HepG2 (cell line): ENCODE data around the gene TLCD1. TPM values are rescaled to one million over a fixed set of nuclear protein-coding genes. Genes with fewer than 3 reads are reported as not detected.

Source experiments
- KDM4B ChIP-seq: sonication (generic); formaldehyde crosslinking; IDR thresholded peaks from 2 replicates; pipeline ENCODE4 v1.4.0; 2020; ENCODE audit warnings: missing genetic modification reagents
- KMT2B ChIP-seq: IDR thresholded peaks from 2 replicates; pipeline ENCODE4 v1.6.1; 2016; ENCODE audit warnings: missing genetic modification reagents, missing compliant biosample characterization
- ZBTB7B ChIP-seq: sonication (generic); formaldehyde crosslinking; IDR thresholded peaks from 2 replicates; pipeline ENCODE4 v1.4.0; 2020; ENCODE audit warnings: missing genetic modification reagents
- ZNF777 ChIP-seq: sonication (generic); formaldehyde crosslinking; IDR thresholded peaks from 2 replicates; pipeline ENCODE4 v1.4.0; 2020; ENCODE audit warnings: missing genetic modification reagents
- polyA plus RNA-seq, 8 experiments: library from polyadenylated mRNA; depleted of rRNA in 3 of 8; stranded (reverse) in 7 of 8; unstranded in 1 of 8; fragments of >200 nt; fragmentation: Illumina TruSeq in 4 of 8; extraction: Trizol in 4 of 8; gene quantifications; 2 replicates each; pipeline versions ENCODE4 v1.2.1 to v1.2.3, GENCODE V29; 2011 to 2016; ENCODE audit warnings: low read depth in 4 of 8, missing spikeins in 1 of 8, mixed read lengths in 1 of 8; ENCODE audit not compliant: insufficient read depth in 1 of 8
- total RNA-seq, 5 experiments: library from RNA; depleted of rRNA; stranded (reverse); fragments of >200 nt; fragmentation: Illumina TruSeq; extraction: Trizol; gene quantifications; 2 replicates each; pipeline ENCODE4 v1.2.3, GENCODE V29; 2016; ENCODE audit warnings: low read depth in 1 of 5
- TF ChIP-seq, protein P1 (sequence below): sonication (generic); formaldehyde crosslinking; IDR thresholded peaks from 2 replicates; pipeline ENCODE4 v1.4.0; 2020; ENCODE audit warnings: missing genetic modification reagents, mild to moderate bottlenecking, borderline replicate concordance
- TF ChIP-seq, protein P2 (sequence below): IDR thresholded peaks from 2 replicates; pipeline ENCODE4 v1.6.1; 2018; ENCODE audit warnings: missing genetic modification reagents, mild to moderate bottlenecking, missing compliant biosample characterization
- TF ChIP-seq, protein P3 (sequence below): IDR thresholded peaks from 2 replicates; pipeline ENCODE4 v1.6.1; 2016; ENCODE audit warnings: missing biosample characterization, missing genetic modification reagents, low read depth
- TF ChIP-seq, protein P4 (sequence below): sonication (generic); formaldehyde crosslinking; IDR thresholded peaks from 2 replicates; pipeline ENCODE4 v1.5.0; 2020; ENCODE audit warnings: mild to moderate bottlenecking, missing genetic modification reagents
- TF ChIP-seq, protein P5 (sequence below): sonication (generic); formaldehyde crosslinking; conservative IDR thresholded peaks from 2 replicates; pipeline ENCODE4 v1.4.0; 2020; ENCODE audit warnings: missing genetic modification reagents

Gene TLCD1
- total and polyA plus RNA-seq, 2 of the 13 experiments (the other 11 are each of a cell fraction or from before 2014, with no cell fraction given) = 14.9 to 19.6 TPM

DNA sequence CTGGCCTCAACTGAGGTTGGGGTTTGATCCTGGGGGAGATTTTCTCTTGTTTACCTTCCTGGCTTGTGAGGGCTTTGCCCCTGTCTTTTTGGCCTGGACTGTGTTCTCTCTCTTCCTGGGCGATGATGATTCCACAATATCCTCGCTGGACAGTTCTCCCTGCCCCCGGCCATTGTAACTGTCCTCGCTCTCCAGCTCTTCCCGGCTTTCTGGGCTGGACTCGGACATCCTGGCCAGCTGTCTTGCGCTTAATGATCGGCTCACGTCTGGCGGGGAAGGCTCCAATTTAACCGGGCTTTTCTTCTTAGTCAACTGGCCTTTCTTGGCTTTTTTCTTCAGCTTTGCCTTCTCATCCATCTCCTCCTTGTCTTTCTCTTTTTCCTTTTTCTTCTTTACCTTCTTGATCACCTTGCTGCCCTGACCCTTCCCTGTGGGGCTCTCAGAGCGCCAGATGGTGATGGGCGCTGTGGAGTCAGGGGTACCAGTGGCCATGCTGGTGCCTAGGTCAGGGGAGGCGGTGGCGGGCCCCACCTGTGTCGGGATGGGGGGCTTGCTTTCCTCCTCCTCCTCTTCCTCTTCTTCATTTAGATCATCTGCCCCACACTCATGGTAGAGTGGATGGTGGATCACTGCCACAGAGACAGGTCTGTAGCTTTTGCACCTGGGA lies 22.3 kb downstream of the TLCD1 start (continued):
- TF ChIP-seq, protein P1, sequence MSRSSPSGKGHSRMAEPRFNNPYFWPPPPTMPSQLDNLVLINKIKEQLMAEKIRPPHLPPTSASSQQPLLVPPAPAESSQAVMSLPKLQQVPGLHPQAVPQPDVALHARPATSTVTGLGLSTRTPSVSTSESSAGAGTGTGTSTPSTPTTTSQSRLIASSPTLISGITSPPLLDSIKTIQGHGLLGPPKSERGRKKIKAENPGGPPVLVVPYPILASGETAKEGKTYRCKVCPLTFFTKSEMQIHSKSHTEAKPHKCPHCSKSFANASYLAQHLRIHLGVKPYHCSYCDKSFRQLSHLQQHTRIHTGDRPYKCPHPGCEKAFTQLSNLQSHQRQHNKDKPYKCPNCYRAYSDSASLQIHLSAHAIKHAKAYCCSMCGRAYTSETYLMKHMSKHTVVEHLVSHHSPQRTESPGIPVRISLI (CRISPR knock-in tag) = no peak
- TF ChIP-seq KDM4B (no peak), ZNF777 (CRISPR knock-in tag) (no peak), KMT2B (CRISPR knock-in tag) (no peak), ZBTB7B (no peak)
- TF ChIP-seq, protein P2, sequence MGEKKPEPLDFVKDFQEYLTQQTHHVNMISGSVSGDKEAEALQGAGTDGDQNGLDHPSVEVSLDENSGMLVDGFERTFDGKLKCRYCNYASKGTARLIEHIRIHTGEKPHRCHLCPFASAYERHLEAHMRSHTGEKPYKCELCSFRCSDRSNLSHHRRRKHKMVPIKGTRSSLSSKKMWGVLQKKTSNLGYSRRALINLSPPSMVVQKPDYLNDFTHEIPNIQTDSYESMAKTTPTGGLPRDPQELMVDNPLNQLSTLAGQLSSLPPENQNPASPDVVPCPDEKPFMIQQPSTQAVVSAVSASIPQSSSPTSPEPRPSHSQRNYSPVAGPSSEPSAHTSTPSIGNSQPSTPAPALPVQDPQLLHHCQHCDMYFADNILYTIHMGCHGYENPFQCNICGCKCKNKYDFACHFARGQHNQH = no peak
- TF ChIP-seq, protein P3, sequence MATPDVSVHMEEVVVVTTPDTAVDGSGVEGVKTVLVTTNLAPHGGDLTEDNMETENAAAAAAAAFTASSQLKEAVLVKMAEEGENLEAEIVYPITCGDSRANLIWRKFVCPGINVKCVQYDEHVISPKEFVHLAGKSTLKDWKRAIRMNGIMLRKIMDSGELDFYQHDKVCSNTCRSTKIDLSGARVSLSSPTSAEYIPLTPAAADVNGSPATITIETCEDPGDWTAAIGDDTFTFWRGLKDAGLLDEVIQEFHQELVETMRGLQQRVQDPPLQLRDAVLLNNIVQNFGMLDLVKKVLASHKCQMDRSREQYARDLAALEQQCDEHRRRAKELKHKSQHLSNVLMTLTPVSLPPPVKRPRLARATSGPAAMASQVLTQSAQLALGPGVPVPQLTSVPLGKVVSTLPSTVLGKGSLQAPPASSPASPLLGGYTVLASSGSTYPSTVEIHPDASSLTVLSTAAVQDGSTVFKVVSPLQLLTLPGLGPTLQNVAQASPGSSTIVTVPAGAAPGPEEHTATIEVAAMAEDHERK = no peak
- TF ChIP-seq, protein P4, sequence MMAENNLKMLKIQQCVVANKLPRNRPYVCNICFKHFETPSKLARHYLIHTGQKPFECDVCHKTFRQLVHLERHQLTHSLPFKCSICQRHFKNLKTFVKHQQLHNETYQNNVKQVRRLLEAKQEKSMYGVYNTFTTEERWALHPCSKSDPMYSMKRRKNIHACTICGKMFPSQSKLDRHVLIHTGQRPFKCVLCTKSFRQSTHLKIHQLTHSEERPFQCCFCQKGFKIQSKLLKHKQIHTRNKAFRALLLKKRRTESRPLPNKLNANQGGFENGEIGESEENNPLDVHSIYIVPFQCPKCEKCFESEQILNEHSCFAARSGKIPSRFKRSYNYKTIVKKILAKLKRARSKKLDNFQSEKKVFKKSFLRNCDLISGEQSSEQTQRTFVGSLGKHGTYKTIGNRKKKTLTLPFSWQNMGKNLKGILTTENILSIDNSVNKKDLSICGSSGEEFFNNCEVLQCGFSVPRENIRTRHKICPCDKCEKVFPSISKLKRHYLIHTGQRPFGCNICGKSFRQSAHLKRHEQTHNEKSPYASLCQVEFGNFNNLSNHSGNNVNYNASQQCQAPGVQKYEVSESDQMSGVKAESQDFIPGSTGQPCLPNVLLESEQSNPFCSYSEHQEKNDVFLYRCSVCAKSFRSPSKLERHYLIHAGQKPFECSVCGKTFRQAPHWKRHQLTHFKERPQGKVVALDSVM (CRISPR knock-in tag) = no peak
- TF ChIP-seq, protein P5, sequence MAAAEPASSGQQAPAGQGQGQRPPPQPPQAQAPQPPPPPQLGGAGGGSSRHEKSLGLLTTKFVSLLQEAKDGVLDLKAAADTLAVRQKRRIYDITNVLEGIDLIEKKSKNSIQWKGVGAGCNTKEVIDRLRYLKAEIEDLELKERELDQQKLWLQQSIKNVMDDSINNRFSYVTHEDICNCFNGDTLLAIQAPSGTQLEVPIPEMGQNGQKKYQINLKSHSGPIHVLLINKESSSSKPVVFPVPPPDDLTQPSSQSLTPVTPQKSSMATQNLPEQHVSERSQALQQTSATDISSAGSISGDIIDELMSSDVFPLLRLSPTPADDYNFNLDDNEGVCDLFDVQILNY (CRISPR knock-in tag) = no peak
